ENCODE data around the gene CFAP68. TPM values are rescaled to one million over a fixed set of nuclear protein-coding genes. Genes with fewer than 3 reads are reported as not detected.

Gene CFAP68
- total and polyA plus RNA-seq, 11 donors: 11.9 to 39.5 (median 31.8) TPM

DNA sequence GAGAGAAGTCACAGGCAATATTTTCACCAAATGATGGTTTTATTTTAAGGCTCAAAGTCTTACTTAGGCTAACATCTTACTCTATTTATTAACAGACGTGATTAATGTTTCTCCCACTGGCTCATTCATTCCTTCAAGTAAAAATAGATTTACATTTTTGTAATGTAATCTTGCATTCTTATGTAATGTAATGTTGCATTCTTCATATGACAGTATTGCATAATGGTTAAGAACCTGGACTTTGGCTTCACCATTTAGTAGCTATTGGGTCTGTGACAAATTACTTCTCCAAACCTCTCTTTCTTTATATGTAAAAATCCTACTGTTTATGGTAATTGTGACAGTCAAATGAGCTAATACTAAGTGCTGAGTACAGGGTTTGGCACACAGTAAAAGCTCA is 54.5 kb downstream of the CFAP68 start:
- no peaks in the 10 kb centered on the region for H3K9me3 ChIP-seq
- 42 to 88% (median 56%) methylated on average over 1 of the region's 1 CpG for WGBS, 4 donors
- peak overlapping the region in 1 of 12 donors; percentile 2 for H3K27ac ChIP-seq
- ATAC-seq (no peak), DNase-seq (no peak)
- H3K4me3 ChIP-seq: no peak overlapping the region
- TF ChIP-seq, protein P1, sequence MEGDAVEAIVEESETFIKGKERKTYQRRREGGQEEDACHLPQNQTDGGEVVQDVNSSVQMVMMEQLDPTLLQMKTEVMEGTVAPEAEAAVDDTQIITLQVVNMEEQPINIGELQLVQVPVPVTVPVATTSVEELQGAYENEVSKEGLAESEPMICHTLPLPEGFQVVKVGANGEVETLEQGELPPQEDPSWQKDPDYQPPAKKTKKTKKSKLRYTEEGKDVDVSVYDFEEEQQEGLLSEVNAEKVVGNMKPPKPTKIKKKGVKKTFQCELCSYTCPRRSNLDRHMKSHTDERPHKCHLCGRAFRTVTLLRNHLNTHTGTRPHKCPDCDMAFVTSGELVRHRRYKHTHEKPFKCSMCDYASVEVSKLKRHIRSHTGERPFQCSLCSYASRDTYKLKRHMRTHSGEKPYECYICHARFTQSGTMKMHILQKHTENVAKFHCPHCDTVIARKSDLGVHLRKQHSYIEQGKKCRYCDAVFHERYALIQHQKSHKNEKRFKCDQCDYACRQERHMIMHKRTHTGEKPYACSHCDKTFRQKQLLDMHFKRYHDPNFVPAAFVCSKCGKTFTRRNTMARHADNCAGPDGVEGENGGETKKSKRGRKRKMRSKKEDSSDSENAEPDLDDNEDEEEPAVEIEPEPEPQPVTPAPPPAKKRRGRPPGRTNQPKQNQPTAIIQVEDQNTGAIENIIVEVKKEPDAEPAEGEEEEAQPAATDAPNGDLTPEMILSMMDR (IDR thresholded peaks at IDR 0.05): no peak
- no peak for TF ChIP-seq POLR2A (IDR thresholded peaks at IDR 0.05)
- peaks cover 0 to 41% (median 26%) of the 10 kb centered on the region in 12 donors for H3K4me1 ChIP-seq
- intact Hi-C loops (cut with DNase I): loop anchor here in 7 of 10 donors (2.0 to 10.0 kb wide), 7 partner anchors 49 to 351 kb away; partner anchors contain the start of genes NKAPD1 (in 2 of the 7), PIH1D2 (in 2 of the 7), CFAP68 (in 1 of the 7) and FDXACB1 (in 1 of the 7)
- no peaks in the 10 kb centered on the region for H3K36me3 ChIP-seq
- H3K27me3 ChIP-seq: no peaks in the 10 kb centered on the region

DNA sequence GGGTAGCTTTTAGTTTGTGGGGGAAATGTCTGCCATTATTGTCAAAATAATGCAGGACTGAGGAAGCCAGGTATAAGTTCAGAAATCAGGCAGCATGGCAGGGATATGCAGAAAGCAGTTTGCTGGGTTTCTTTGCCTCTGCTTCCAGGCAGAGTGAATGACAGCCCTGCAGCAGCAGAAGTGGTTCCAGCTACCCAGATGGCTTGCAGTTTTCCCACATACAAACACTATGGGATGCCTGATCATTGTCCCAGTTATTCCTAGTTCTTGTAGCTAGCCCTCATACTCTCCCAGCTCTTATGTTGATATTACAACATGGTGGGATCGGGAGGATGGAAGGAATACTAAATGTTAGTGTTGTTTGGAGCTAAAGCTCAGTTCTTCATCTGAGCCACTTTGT is 55.0 kb downstream of the CFAP68 start:
- 88 to 95% (median 95%) methylated on average over 1 of the region's 1 CpG for WGBS, 4 donors
- DNase-seq: peak in 1 of 5 donors; percentile 0
- no peaks in the 10 kb centered on the region for H3K9me3 ChIP-seq
- H3K36me3 ChIP-seq: no peaks in the 10 kb centered on the region
- intact Hi-C loops (cut with DNase I): loop anchor here in 7 of 10 donors (5.0 to 10.0 kb wide), 6 partner anchors 57 to 350 kb away; partner anchors contain the start of genes NKAPD1 (in 2 of the 7), PIH1D2 (in 2 of the 7), CFAP68 (in 1 of the 7) and FDXACB1 (in 1 of the 7)
- no peak for ATAC-seq
- no peak for TF ChIP-seq POLR2A (IDR thresholded peaks at IDR 0.05)
- TF ChIP-seq, protein P1 (IDR thresholded peaks at IDR 0.05): no peak
- H3K27me3 ChIP-seq: no peaks in the 10 kb centered on the region
- H3K4me1 ChIP-seq: peaks cover 0 to 45% (median 28%) of the 10 kb centered on the region in 12 donors
- H3K4me3 ChIP-seq: no peak overlapping the region
- H3K27ac ChIP-seq: peak overlapping the region in 1 of 12 donors; percentile 2

Other genes with a start within 250 kb of the CFAP68 start
- 10 to 100 TPM in 5 of 9 donors, 1 to 10 TPM in 4; 6.8 to 99.9 (median 11.8) TPM for gene PPP2R1B, start 113.2 kb upstream of the CFAP68 start, total RNA-seq
- gene PPP2R1B, start 113.2 kb upstream of the CFAP68 start, polyA plus RNA-seq: 1 to 10 TPM; 4.2 to 7.9 TPM
- gene ALG9, start 8.0 kb upstream of the CFAP68 start, total RNA-seq: 10 to 100 TPM; 13.5 to 26.5 (median 17.6) TPM
- gene ALG9, start 8.0 kb upstream of the CFAP68 start, polyA plus RNA-seq: 10 to 100 TPM; 16.2 to 20.9 TPM
- gene FDXACB1, start 376 bp upstream of the CFAP68 start, total RNA-seq: 1 to 10 TPM in 6 of 9 donors, under 1 TPM in 3; 0.93 to 2.0 (median 1.3) TPM
- 1 to 10 TPM in 1 of 2 donors, under 1 TPM in 1; 0.69 to 1.1 TPM for gene FDXACB1, start 376 bp upstream of the CFAP68 start, polyA plus RNA-seq
- gene CRYAB, start 32.2 kb downstream of the CFAP68 start, total RNA-seq: over 10,000 TPM in 2 of 9 donors, 1,000 to 10,000 TPM in 7; 4,504 to 20,720 (median 7,991) TPM
- over 10,000 TPM; 11,485 to 15,236 TPM for gene CRYAB, start 32.2 kb downstream of the CFAP68 start, polyA plus RNA-seq
- 10 to 100 TPM in 7 of 9 donors, 1 to 10 TPM in 2; 5.5 to 66.7 (median 20.9) TPM for gene HSPB2, start 33.2 kb downstream of the CFAP68 start, total RNA-seq
- 10 to 100 TPM; 59.8 to 67.9 TPM for gene HSPB2, start 33.2 kb downstream of the CFAP68 start, polyA plus RNA-seq
- gene C11orf52, start 39.4 kb downstream of the CFAP68 start, total RNA-seq: 1 to 10 TPM in 8 of 9 donors, under 1 TPM in 1; 0.79 to 8.3 (median 2.0) TPM
- 1 to 10 TPM; 2.3 to 2.9 TPM for gene C11orf52, start 39.4 kb downstream of the CFAP68 start, polyA plus RNA-seq
- 10 to 100 TPM; 15.0 to 34.9 (median 20.5) TPM for gene DIXDC1, start 57.8 kb downstream of the CFAP68 start, total RNA-seq
- 10 to 100 TPM in 1 of 2 donors, 1 to 10 TPM in 1; 3.9 to 10.6 TPM for gene DIXDC1, start 57.8 kb downstream of the CFAP68 start, polyA plus RNA-seq
- gene DLAT, start 145.9 kb downstream of the CFAP68 start, total RNA-seq: 100 to 1,000 TPM; 110 to 179 (median 160) TPM
- gene DLAT, start 145.9 kb downstream of the CFAP68 start, polyA plus RNA-seq: 10 to 100 TPM; 48.7 to 98.3 TPM
- gene PIH1D2, start 194.5 kb downstream of the CFAP68 start, total RNA-seq: 1 to 10 TPM; 1.4 to 6.9 (median 2.1) TPM
- gene PIH1D2, start 194.5 kb downstream of the CFAP68 start, polyA plus RNA-seq: 1 to 10 TPM; 1.4 to 2.4 TPM
- gene NKAPD1, start 194.8 kb downstream of the CFAP68 start, total RNA-seq: 10 to 100 TPM in 3 of 9 donors, 1 to 10 TPM in 6; 5.1 to 12.5 (median 7.6) TPM
- 10 to 100 TPM in 1 of 2 donors, 1 to 10 TPM in 1; 4.2 to 10.9 TPM for gene NKAPD1, start 194.8 kb downstream of the CFAP68 start, polyA plus RNA-seq
- gene TIMM8B, start 207.2 kb downstream of the CFAP68 start, total RNA-seq: 100 to 1,000 TPM; 113 to 203 (median 148) TPM
- 100 to 1,000 TPM; 210 to 327 TPM for gene TIMM8B, start 207.2 kb downstream of the CFAP68 start, polyA plus RNA-seq
- 100 to 1,000 TPM; 173 to 314 (median 245) TPM for gene SDHD, start 207.3 kb downstream of the CFAP68 start, total RNA-seq
- 100 to 1,000 TPM; 235 to 236 TPM for gene SDHD, start 207.3 kb downstream of the CFAP68 start, polyA plus RNA-seq

All from heart left ventricle (tissue), 16 donors.